ENCODE measurements around the gene SKI. TPM values are rescaled to one million over a fixed set of nuclear protein-coding genes. Genes with fewer than 3 reads are reported as not detected.

SKI gene
- total RNA-seq, 1 experiment from 2014 or later: 89.5 TPM

DNA sequence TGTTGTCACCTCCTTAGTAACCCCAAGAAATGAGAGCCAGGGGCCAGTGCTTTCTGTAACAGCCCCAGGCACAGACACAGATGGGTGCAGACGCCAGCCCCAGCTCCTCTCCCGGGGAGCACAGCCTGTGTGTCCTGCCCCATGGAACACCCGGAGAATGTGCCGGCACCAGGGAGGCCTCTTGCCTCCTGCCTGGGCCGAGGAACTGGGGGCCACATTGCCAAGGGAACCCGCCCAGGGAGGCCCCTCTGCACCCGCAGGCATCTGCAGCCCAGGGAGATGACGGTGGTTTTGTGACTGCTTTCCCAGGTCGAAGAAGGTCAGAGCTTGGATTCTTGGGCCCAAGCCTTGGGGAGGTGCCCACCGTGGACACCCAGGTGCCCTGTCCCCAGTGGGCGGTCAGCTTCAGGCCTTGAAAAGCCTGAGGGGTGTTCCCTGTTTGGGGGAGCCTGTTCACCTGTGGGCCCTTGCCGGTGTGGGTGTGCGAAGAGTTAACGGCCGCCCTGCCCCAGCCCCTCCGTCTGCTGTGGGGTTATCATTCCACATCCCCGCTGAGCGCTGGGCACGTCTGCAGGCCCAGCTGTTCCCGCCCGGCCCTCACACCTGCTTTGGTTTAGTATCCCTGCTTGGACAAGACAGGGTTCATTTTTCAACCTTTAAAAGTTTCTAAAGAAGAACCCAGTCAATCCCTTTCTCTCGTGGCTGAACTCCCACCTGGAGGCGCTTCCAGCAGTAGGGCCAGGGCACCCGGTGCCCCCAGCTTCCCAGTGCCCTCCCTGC is 100.7 kb downstream of the SKI start:
- Histone ChIP-seq H2AK5ac (ENCODE audit: insufficient read length, low read length) (no peak overlapping the region), H3K9me3 (ENCODE audit: control insufficient read depth, low read depth, low read length) (no peaks in the 10 kb centered on the region), H4K8ac (replicated peaks; ENCODE audit: insufficient read length, low read depth, low read length) (no peak overlapping the region), H4K91ac (ENCODE audit: insufficient read length, low read depth, low read length) (no peak overlapping the region), H3K27me3 (ENCODE audit: insufficient read depth, low read length) (no peaks in the 10 kb centered on the region), H3K79me1 (ENCODE audit: insufficient read depth, low read depth, low read length, poor library complexity, severe bottlenecking) (no peaks in the 10 kb centered on the region), H3K23ac (ENCODE audit: insufficient read length, low read depth, low read length) (no peak overlapping the region), H2BK5ac (ENCODE audit: insufficient read length, low read length) (no peak overlapping the region), H3K4ac (ENCODE audit: low read depth, low read length) (no peak overlapping the region), H3T11ph (ENCODE audit: low read length) (no peak overlapping the region), H3K79me2 (ENCODE audit: insufficient read depth, low read length) (no peaks in the 10 kb centered on the region), H3K14ac (ENCODE audit: insufficient read depth, low read length) (no peak overlapping the region), H3K23me2 (ENCODE audit: insufficient read length, low read depth, low read length, poor library complexity, severe bottlenecking) (no peaks in the 10 kb centered on the region), H2BK20ac (ENCODE audit: low read depth, low read length, poor library complexity, severe bottlenecking) (no peak overlapping the region), H3K4me2 (ENCODE audit: insufficient read depth, insufficient read length, low read length) (no peak overlapping the region), H3K9ac (ENCODE audit: extremely low read depth, insufficient read length, low read length) (no peak overlapping the region), H4K5ac (ENCODE audit: insufficient read length, low read depth, low read length) (no peak overlapping the region), H4K20me1 (ENCODE audit: control insufficient read depth, insufficient read depth, insufficient read length) (no peaks in the 10 kb centered on the region), H3K4me1 (ENCODE audit: insufficient read depth, low read length) (no peaks in the 10 kb centered on the region), H3K18ac (ENCODE audit: insufficient read length, low read depth, low read length) (no peak overlapping the region), H2BK120ac (ENCODE audit: low read depth, low read length, poor library complexity, severe bottlenecking) (no peak overlapping the region), H2AFZ (ENCODE audit: low read length) (no peak overlapping the region), H2BK15ac (ENCODE audit: low read depth, low read length) (no peak overlapping the region), H3K27ac (ENCODE audit: insufficient read length, low read depth, low read length) (no peak overlapping the region), H3K56ac (ENCODE audit: insufficient read length, low read depth, low read length) (no peak overlapping the region), H2BK12ac (ENCODE audit: insufficient read length, low read depth, low read length) (no peak overlapping the region)
- no peaks in the 10 kb centered on the region; a peak in 1 of 4 replicates for H3K4me1 Mint-ChIP-seq
- H3K27ac Mint-ChIP-seq: peak overlapping the region in 1 of 3 experiments; percentile 82; a peak in 1 of 7 replicates
- no peak overlapping the region for H3K4me3 Mint-ChIP-seq
- DNase-seq: no peak
- TF ChIP-seq, protein P1, sequence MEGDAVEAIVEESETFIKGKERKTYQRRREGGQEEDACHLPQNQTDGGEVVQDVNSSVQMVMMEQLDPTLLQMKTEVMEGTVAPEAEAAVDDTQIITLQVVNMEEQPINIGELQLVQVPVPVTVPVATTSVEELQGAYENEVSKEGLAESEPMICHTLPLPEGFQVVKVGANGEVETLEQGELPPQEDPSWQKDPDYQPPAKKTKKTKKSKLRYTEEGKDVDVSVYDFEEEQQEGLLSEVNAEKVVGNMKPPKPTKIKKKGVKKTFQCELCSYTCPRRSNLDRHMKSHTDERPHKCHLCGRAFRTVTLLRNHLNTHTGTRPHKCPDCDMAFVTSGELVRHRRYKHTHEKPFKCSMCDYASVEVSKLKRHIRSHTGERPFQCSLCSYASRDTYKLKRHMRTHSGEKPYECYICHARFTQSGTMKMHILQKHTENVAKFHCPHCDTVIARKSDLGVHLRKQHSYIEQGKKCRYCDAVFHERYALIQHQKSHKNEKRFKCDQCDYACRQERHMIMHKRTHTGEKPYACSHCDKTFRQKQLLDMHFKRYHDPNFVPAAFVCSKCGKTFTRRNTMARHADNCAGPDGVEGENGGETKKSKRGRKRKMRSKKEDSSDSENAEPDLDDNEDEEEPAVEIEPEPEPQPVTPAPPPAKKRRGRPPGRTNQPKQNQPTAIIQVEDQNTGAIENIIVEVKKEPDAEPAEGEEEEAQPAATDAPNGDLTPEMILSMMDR (conservative IDR thresholded peaks at IDR 0.05): no peak
- H3K9me3 Mint-ChIP-seq: peaks cover 13% of the 10 kb centered on the region in 2 experiments
- no CpG with 5 or more reads among the region's 24 CpGs for WGBS (ENCODE audit: extremely low coverage, insufficient read length, low lambda C conversion rate)
- peaks cover 0 to 5% (median 2%) of the 10 kb centered on the region in 3 experiments; a peak in 3 of 7 replicates for H3K36me3 Mint-ChIP-seq (ENCODE audit: insufficient read depth in 1 of 3, low read depth in 3 of 3)
- peaks cover 6% of the 10 kb centered on the region for H3K27me3 Mint-ChIP-seq (ENCODE audit: low read depth)
